HG03442 (cell line): ENCODE data around the gene BBS9.
A peak's percentile ranks its signal among the peaks of the same experiment; 100 is the strongest.
"Not testable (repeated sequence)": the region's sequence is repeated elsewhere in the genome, so short reads cannot be mapped to it uniquely, and the experiment has no call there.

Source experiments
- ATAC-seq: cut with Tn5 transposase; IDR thresholded peaks from one replicate; pipeline ENCODE4 v1.9.1; 2021; ENCODE audit warnings: mild to moderate bottlenecking, moderate library complexity; ENCODE audit not compliant: unreplicated experiment

The BBS9 gene

DNA sequence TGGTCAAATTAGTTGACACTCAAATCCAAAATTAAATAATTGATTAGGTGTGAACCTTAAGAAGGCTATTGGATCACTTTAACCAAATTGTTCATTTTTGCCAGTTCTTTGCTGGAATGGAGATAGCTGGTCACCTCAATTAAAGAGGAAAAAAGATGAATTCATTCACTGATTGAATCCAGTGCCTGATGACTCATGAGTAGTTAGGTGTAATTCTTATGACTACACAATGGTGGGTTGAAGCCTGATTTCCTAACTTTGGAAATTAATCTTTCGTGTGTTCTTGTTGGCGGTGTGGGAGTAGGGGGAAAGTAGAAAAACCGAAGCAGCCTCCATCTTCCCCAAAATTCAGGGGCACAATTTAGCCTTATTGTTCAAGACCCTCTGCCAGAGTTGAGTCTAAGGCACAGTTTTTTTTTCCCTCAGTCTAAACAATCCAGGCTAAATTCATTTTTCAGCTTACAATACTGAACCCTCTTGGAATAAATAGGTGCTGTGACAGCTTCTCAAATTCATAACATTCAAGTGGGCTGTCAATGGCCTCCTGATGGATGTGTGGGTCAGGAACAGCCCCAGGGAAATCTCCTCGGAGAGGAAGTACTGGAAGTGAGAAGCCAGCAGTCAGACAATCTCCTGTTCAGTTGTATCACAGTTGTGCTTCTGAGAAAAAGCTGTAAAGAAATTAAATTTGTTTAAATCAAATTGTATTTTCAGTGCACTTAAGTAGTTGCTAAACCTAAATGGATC is 356.6 kb downstream of the BBS9 start:
- ATAC-seq: no peak

- ATAC-seq: peak; percentile 43
Measured at GRCh38 chr7:33486633-33487032, 357.3 kb downstream of the BBS9 start.

GRCh38 chr7:33487998-33488682 is 358.8 kb downstream of the BBS9 start:
- peak; percentile 68 for ATAC-seq

DNA sequence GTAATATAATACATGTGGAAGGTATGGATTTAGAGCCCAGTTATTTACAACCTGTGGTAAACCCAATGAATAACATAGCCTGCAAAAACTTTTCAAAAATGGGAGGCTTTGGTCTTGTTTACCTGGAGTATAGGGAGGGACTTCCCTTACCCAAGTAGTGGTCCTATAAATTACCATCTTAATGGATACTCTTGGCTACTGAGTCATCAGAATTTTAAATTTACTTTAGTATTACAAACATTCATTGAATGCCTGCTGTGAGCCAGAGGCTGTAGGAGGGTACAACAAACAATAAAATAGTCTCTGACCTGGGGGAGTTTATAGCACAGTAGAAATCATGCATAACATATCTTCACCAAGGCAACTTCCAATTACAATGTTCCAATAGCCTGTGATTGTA is 365.1 kb downstream of the BBS9 start:
- no peak for ATAC-seq

GRCh38 chr7:33495207-33495606 is 365.8 kb downstream of the BBS9 start:
- ATAC-seq: no peak

DNA sequence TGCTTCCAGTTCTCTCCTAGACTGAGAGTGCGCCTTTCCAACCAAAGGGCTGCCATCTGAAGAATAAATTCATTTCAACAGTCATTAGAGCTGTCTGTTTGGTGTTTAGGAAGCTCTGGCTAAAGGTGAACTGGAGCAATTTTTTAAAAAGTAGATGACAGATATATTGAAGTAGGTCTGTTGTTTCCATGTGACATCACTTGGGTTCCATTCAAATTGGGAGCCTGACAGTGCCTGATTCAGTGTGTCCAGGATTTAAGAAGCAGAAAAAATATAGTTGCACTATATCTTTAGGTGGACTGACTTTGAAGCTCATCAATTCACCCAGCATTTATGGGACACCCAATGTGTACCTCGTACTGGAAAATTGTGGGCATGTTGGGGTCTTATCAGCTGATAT is 367.7 kb downstream of the BBS9 start:
- no peak for ATAC-seq

DNA sequence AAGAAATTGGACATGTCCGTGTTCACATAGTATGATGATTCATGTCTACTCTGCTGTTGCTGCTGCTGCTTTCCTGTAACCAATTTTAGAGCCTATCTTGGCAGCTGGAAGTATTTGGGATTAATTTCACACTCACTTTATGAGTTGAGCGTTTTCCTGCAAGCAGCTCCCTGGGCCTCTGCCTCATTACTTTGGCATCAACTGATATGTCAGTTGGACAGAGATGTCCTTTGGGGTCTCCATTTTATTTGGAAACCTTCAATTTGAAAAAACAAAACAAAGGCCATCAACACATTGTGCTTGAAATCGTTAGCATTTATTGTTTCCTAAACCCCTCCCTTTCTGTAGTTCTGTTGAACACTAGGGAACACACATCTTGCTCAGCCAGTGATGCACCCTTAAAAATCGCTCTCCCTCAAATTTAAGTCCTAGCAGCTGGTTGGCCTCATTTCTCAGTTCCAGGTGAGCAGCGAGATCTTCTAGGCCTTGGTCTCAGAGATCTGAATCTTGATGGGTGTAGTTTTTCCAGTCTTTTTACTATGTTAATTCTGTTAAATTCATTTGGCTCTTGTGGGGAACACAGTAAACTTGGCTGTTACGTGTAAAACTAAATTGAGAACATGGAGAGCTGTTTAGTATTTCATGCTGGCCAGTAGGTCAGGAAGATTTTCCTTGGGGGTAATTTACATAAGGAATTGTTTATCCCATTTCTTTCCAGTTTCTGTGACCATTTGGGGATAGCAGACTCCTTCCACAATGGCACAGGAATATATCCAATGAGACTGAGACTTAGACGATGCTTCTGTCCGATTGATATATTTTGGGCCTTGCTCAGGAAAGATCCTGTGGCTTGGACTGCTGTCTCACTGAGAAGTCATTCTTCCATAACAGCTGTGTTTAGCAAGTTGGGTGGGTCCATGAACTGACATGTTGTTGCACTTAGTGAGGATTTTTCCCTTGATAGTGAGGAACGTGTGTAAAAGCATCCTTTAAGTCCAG is 371.6 kb downstream of the BBS9 start:
- ATAC-seq: no peak

- no peak for ATAC-seq
Measured at GRCh38 chr7:33503014-33503413, 373.6 kb downstream of the BBS9 start.

GRCh38 chr7:33503736-33504135 is 374.4 kb downstream of the BBS9 start:
- ATAC-seq: no peak

DNA sequence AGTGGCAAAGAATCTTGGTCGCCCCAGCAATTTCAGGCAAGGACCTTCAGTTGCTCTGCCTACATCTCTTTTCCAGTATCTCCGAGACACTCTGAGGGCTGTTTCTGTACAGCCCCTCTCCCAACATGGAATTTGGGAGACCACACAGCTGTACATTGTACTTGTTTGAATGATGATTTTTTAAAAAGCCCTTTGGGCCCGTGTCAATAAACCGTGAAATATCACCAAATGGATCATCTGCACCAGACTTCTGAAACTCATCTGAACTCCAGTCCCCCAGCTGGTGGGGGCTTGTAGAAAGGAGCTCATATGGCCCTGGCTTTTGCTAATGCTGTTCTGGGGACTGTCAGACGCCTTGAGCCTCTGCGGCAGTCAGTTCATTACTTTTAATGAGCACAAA is 374.9 kb downstream of the BBS9 start:
- ATAC-seq: no peak

GRCh38 chr7:33509206-33509605 is 379.8 kb downstream of the BBS9 start:
- no peak for ATAC-seq

GRCh38 chr7:33511778-33512177 is 382.4 kb downstream of the BBS9 start:
- no peak for ATAC-seq

DNA sequence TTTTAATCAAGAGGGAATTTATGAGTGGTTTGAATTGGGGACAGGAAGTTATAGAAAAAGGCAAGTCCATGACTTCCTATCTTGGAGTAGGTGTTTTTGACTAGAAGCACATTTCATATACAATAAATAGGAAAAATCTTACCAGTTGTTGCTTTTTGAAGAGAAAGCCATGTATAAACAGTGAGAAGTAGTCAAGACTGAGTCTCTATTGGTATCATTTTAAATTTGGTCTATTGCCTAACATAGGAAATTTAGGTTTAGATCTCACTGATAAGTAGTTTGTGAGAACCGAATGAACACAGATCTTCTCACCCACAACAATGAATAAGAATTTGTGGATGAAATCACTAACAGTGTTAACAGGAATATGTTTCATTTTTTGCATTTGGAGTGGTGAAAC is 387.2 kb downstream of the BBS9 start:
- no peak for ATAC-seq

GRCh38 chr7:33517191-33517590 is 387.8 kb downstream of the BBS9 start:
- no peak for ATAC-seq

DNA sequence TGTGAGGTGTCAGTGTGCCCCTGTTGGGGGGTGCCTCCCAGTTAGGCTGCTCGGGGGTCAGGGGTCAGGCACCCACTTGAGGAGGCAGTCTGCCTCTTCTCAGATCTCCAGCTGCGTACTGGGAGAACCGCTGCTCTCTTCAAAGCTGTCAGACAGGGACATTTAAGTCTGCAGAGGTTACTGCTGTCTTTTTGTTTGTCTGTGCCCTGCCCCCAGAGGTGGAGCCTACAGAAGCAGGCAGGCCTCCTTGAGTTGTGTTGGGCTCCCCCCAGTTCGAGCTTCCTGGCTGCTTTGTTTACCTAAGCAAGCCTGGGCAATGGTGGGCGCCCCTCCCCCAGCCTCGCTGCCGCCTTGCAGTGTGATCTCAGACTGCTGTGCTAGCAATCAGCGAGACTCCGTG is 397.6 kb downstream of the BBS9 start:
- ATAC-seq: not testable (repeated sequence)

DNA sequence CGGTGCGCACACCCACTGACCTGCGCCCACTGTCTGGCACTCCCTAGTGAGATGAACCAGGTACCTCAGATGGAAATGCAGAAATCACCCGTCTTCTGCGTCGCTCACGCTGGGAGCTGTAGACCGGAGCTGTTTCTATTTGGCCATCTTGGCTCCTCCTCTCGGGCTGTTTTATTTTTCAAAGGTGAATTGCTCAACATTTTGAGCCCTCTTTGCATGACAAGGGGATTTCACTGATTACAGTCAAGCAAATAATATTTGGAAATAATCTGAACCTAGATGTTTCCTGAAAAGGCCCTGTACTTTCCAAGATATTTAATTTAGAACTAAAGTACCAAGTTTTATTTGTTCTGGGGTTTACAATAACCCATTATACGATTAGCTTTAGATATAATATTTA is 398.2 kb downstream of the BBS9 start:
- ATAC-seq: not testable (repeated sequence)

GRCh38 chr7:33529070-33529469 is 399.7 kb downstream of the BBS9 start:
- no peak for ATAC-seq

DNA sequence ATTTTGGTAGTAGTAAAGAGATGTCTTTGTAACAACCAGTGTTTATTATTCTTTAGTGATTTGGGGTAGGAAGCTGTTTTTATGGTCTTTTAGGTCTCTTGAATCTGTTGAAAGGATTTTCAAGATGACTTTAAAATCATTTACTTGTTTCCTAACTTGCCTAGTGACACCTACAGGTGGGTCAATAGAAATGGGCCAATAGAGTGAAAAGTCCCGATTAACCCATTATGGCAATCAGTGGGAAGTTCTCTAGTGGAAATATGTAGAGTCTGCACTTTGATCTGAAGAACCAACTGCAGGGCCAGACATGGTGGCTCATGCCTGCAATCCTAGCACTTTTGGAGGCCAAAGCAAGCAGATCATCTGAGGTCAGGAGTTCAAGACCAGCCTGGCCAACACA is 401.3 kb downstream of the BBS9 start:
- no peak for ATAC-seq

DNA sequence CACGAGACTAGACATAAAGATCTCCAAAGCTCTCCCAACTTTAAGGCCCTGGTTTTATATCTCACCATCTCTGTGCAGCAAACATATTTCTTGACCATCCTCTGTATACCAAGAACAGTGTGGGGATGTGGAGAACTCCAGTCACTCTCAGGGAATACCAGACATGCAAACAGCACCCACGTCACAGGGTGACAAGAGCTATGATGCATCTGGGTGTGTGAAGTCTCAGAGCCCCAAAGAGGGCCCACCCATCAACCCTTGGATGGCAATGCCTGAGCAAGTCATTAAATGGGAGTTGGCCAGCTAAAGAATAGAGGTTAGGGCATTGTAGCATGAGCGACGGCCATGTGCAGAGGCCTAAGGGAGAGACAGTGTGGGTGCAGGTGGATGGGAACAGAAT is 402.5 kb downstream of the BBS9 start:
- no peak for ATAC-seq

DNA sequence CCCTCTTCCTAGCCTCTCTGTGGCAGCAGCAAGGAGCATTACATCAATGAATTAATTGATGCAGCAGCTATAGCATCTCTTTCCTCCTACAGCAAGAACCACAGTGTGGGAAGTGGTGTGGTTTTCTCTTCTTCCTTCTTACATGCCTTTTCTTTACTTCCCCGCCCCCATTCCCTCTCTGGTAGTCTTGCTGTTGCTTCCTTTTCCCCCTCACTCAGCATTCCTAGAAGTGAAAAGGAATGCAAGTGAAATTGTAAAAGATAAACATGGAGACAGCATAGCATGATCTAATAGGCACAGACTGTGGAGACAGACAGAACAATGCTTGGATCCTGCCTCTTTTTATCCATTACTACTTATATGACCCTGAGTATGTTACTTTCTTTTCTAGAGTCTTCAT is 405.5 kb downstream of the BBS9 start:
- no peak for ATAC-seq

- ATAC-seq: no peak
Measured at GRCh38 chr7:33535989-33536388, 406.6 kb downstream of the BBS9 start.
